ENCODE results near the gene POLR3B.
A peak's percentile ranks its signal among the peaks of the same experiment; 100 is the strongest.
"Not testable (repeated sequence)": the region's sequence is repeated elsewhere in the genome, so short reads cannot be mapped to it uniquely, and the experiment has no call there.

POLR3B gene

GRCh38 chr12:106357549-106358395 is at the start of gene POLR3B:
TSS of gene POLR3B (plus strand) at chr12:106357748. CDS start at chr12:106357880, 132 bp downstream.
- peak; percentile 91 for DNase-seq (ENCODE audit: low read depth)

GRCh38 chr12:106308121-106308520 is 49.4 kb upstream of the POLR3B start:
- DNase-seq (ENCODE audit: low read depth) = no peak

- DNase-seq (ENCODE audit: low read depth) = no peak
These were observed 48.9 kb upstream of the POLR3B start for GRCh38 chr12:106308611-106309010.

DNA sequence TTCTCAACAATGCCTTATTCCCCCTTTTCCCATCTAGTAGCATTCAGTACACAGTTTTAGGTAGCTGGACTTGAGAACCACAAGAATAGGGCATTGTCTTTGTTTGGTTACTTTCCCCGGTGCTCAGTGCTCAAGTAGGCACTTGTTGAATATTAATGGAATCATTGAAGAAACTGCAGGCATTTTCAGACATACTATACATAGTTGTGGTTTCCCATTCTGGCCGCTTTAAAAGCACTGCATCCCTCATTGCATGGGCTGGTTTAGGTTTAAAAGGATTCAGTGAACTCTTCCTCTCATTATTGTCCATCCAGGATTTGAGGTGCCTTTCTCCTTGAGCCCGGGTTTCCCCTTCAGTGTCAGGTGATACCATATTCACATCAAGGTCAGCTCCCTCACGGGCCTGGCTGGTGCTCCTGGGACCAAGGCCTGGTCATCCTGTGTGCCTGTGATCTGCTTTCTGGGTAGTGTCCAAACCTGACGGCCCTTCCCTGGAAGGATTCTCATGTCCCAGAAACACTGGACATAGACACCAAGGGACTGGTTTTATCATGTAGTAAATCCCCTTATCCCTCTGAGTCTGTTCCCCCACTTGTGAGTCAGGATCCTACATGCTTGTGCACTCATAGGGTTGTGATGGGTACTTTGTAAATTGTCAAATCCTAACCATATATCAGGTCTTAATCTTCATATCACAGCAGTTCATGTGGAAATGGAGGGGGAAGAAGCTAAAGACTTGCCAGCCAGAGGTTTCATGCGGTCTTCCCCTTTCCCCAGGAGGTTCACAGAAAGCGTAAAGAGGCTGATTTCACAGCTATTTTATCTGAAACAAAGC is 47.7 kb upstream of the POLR3B start:
- no peak for DNase-seq (ENCODE audit: low read depth)

DNA sequence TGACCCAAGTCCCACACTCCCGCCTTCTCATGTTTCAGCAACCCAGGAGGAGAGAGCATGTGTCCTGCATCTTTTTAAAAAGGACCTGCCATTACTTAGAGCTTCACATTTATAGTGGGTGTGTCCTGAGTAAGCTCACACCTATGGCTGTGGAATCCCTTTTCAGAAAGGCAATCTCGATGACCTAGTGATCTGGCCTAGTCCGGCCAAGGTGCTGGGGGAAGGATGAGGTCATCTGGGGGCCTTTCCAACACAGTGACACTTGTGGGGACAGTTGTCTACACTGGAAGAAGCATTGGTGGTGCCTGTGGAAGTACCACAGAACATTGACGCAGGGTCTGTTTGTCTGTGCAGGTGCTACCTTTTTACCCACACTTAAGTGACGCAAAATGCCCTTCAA is 46.9 kb upstream of the POLR3B start:
- DNase-seq (ENCODE audit: low read depth) = no peak

- no peak for DNase-seq (ENCODE audit: low read depth)
These were observed 46.4 kb upstream of the POLR3B start for GRCh38 chr12:106311139-106311538.

GRCh38 chr12:106313413-106313812 is 44.1 kb upstream of the POLR3B start:
- DNase-seq (ENCODE audit: low read depth) = not testable (repeated sequence)

DNA sequence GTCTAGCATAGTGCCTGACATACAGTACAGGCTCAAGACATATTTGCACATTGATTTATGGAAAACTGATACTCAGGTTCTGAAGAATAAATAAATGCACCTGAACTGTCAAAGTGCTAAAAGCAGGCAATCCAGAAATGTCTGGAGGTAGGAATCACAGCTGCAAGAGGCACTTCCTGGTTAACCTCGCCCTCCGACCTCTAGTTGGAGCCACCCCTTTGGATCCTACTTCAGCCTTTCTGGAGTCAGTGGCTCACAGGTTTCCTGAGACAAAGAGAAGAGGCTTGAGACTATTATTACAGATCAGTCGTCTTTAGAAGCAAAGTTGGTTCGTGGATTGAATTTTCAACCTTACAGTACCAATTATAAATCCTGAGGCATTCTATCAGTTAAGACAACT is 42.0 kb upstream of the POLR3B start:
- no peak for DNase-seq (ENCODE audit: low read depth)

- no peak for DNase-seq (ENCODE audit: low read depth)
These were observed 40.0 kb upstream of the POLR3B start for GRCh38 chr12:106317406-106318082.

DNA sequence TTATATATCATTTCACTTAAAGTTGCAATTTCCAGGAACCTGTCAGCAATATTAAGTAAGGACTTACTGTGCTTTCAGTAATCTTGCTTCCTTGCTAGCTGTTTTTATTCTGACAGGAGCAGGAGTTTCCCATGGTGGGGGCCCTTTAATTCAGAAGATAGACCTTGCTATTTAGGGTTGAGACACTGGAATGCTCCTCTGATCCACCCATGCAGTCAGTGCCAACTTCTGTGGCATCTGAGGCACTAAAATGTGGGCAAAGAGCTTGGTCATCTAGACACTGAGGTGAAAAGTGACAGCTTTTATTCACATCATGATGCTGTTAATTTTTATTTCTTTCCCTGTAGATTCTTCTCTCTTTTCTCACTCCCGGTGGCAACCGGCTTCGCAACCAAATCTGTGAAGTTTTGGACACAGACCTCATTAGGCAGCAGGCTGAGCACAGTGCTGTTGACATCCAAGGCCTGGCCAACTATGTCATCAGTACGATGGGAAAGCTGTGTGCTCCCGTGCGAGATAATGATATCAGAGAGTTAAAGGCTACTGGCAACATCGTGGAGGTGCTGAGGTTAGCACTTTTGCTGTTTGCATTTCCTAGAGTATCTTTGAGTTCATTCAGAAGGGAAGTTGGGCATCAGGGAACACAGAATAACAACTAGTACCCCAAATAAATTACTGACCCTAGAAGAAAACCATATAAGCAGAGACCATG is 36.3 kb upstream of the POLR3B start:
- no peak for DNase-seq (ENCODE audit: low read depth)

DNA sequence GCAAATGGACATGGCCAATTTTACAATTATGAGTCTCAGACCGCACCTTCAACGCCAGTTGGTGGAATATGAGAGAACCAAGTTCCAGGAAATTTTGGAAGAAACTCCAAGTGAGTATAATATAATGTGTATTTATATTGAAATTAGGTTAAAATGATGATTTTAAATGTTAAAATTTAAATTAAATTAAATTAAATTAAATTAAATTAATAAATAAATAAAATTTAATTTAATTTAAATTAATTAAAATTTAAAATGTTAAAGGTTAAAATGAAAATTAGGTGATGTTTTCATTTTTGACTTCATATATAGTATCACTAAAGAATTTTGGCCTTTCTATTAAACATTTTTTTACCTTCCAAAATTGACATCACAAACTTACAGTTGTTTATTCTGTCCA is 34.0 kb upstream of the POLR3B start:
- no peak for DNase-seq (ENCODE audit: low read depth)

DNA sequence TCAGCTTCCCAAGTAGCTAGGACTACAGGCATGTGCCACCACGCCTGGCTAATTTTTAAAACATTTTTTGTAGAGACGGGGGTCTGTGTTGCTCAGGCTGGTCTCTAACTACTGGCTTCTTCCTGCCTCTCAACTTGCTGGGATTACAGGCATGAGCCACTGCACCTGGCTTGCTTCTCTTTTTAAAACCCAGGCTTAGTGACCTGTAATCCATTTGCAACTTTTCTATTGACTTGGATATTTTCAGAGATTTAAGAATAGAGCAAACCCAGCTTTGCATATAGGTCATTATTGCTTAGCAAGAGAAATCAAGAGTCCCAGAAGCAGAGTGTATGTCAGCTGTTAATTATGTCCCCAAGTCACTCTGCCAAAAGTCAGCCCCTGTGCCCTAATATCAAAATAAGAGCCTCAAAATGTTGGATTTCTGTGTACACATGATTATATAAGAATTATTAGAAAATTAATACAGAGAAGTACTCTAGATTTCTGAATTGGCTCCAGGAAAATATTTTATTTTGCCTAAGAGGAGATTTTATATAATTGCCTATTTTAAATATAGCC is 30.2 kb upstream of the POLR3B start:
- DNase-seq (ENCODE audit: low read depth) = no peak

- DNase-seq (ENCODE audit: low read depth) = no peak
These were observed 28.8 kb upstream of the POLR3B start for GRCh38 chr12:106328735-106329134.

- no peak for DNase-seq (ENCODE audit: low read depth)
These were observed 28.1 kb upstream of the POLR3B start for GRCh38 chr12:106329231-106329982.

DNA sequence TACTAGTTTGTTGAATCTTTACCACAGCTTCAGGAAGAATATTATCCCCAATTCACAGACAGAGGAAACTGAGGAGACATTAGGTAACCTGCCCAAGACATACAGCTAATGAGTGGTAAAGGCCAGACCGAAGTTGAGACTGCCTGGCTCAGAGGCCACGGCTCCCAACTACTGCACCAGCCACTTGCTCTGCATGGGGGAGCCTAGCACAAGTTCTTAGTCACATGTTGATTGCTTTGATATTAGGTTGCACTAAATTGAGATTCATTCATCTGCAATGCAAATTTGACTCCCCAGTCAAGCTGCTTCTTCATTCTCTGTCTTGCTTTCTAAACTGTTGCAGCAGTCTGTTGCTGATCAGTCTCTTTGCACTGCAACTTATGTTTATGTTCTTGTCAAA is 25.9 kb upstream of the POLR3B start:
- DNase-seq (ENCODE audit: low read depth) = no peak

- DNase-seq (ENCODE audit: low read depth) = no peak
These were observed 25.0 kb upstream of the POLR3B start for GRCh38 chr12:106332536-106332935.

GRCh38 chr12:106333010-106333409 is 24.5 kb upstream of the POLR3B start:
- DNase-seq (ENCODE audit: low read depth) = no peak

DNA sequence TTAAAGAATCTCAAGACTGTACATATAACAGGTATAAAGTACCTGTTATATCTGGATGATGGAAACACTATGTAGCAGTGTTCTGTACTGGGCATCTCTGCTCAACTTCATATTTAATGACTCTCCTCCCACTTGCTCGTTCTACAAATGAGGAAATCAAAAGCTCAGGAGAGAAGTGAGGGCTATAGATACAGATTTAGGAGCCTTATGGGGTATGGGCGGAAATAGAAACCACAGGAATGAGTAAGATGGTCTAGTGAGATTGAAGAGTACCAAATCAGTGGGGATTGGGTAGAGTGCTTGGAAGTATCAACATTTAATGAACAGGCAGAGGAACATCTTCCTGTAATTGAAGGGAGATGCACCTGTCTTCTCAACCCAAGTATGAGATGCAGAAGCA is 23.8 kb upstream of the POLR3B start:
- DNase-seq (ENCODE audit: low read depth) = no peak

DNA sequence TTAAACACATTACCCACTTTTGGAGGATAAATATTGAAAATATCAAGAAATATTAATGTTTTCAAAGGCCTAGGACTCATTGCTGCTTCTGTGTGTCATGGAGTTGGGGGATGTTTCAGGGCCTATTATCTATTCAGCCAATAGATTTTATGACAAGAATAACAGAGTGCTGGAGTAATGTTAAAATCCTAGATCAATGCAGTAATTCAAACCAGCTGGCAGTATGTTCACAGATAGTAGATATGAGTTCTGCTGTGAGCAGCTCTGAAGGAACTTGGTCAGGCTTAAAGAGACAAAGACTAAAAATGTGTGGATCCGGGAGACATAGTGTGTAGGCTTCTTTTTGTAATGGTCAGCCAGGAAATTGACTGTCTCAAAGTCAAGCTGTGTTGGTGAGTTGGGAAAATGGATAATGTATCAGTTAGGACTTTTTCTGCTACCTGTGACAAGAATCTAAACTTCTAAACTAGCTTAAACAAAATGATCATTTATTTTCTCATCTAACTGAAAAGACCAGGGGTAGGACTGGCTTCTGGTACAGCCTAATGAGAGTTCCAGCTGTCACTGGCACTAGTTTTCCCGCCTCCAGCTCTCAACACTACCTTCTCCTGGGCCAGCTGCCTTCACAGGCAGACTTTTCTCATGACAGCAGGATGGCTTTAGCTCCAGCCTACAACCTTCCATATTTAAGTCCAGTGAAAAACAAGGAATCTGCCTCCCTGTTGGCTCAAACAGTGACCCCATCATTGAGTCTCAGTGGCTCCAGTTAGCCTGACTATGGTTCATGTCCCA is 16.3 kb upstream of the POLR3B start:
- no peak for DNase-seq (ENCODE audit: low read depth)
